KMS-11 (cell line): Measurements from ENCODE around the gene PCSK2.

Experiments
- H2AFZ ChIP-seq: fragments of 200-600 bp; sonication (generic); 2 replicates; pipeline ENCODE4 v1.6.1; 2016; ENCODE audit warnings: antibody characterized with exemption, mixed run types, low read depth
- H3K27ac ChIP-seq: fragments of 200-600 bp; sonication (generic); 2 replicates; pipeline ENCODE4 v1.6.1; 2016; ENCODE audit warnings: mild to moderate bottlenecking, mixed run types
- H3K27me3 ChIP-seq: fragments of 200-600 bp; sonication (generic); 2 replicates; pipeline ENCODE4 v1.6.1; 2017; ENCODE audit warnings: mild to moderate bottlenecking, low read depth, mixed run types, moderate library complexity; ENCODE audit not compliant: insufficient read depth
- H3K36me3 ChIP-seq: fragments of 200-600 bp; sonication (generic); 2 replicates; pipeline ENCODE4 v1.6.1; 2017; ENCODE audit warnings: mild to moderate bottlenecking, mixed run types; ENCODE audit not compliant: insufficient read depth
- H3K4me1 ChIP-seq: fragments of 200-600 bp; sonication (generic); 2 replicates; pipeline ENCODE4 v1.6.1; 2016; ENCODE audit warnings: mild to moderate bottlenecking, low read depth, mixed run types; ENCODE audit not compliant: poor library complexity, severe bottlenecking
- H3K4me2 ChIP-seq: fragments of 200-600 bp; sonication (generic); 2 replicates; pipeline ENCODE4 v1.7.0; 2016; ENCODE audit warnings: mild to moderate bottlenecking, mixed run types
- H3K4me3 ChIP-seq: fragments of 200-600 bp; sonication (generic); IDR thresholded peaks from 2 replicates; pipeline ENCODE4 v1.6.1; 2017; ENCODE audit warnings: low read depth, low read length, mixed read lengths; ENCODE audit not compliant: insufficient read depth
- H3K79me2 ChIP-seq: fragments of 200-600 bp; sonication (generic); 2 replicates; pipeline ENCODE4 v1.6.1; 2016; ENCODE audit warnings: low read depth, mixed run types; ENCODE audit not compliant: insufficient read depth
- H3K9ac ChIP-seq: fragments of 200-600 bp; sonication (generic); 2 replicates; pipeline ENCODE4 v1.6.1; 2016; ENCODE audit warnings: mild to moderate bottlenecking, mixed run types
- H4K20me1 ChIP-seq: fragments of 200-600 bp; sonication (generic); 2 replicates; pipeline ENCODE4 v1.6.1; 2016; ENCODE audit warnings: mild to moderate bottlenecking, mixed run types; ENCODE audit not compliant: insufficient read depth
- CTCF ChIP-seq: fragments of 200-600 bp; sonication (generic); conservative IDR thresholded peaks from 2 replicates; pipeline ENCODE4 v1.6.1; 2017; ENCODE audit warnings: low read depth, mild to moderate bottlenecking, antibody characterized with exemption, low read length, moderate library complexity, mixed read lengths

Gene PCSK2

GRCh38 chr20:17287998-17288397 lies 61.2 kb downstream of the PCSK2 start:
- H3K4me1 ChIP-seq, result no peaks in the 10 kb centered on the region
- H4K20me1 ChIP-seq, result no peaks in the 10 kb centered on the region
- H2AFZ ChIP-seq, result no peak overlapping the region
- H3K27ac ChIP-seq, result no peak overlapping the region
- H3K27me3 ChIP-seq, result no peaks in the 10 kb centered on the region
- no peaks in the 10 kb centered on the region for H3K79me2 ChIP-seq
- H3K36me3 ChIP-seq, result no peaks in the 10 kb centered on the region
- no peak overlapping the region for H3K4me2 ChIP-seq
- no peak overlapping the region for H3K4me3 ChIP-seq
- no peak overlapping the region for H3K9ac ChIP-seq
- no peak for TF ChIP-seq CTCF

GRCh38 chr20:17295151-17295726 lies 68.4 kb downstream of the PCSK2 start:
- TF ChIP-seq CTCF, result no peak
- Histone ChIP-seq H3K4me3 (no peak overlapping the region), H3K9ac (no peak overlapping the region), H3K4me1 (no peaks in the 10 kb centered on the region), H3K36me3 (no peaks in the 10 kb centered on the region), H3K79me2 (no peaks in the 10 kb centered on the region), H3K27me3 (no peaks in the 10 kb centered on the region), H3K27ac (no peak overlapping the region), H3K4me2 (no peak overlapping the region), H2AFZ (no peak overlapping the region), H4K20me1 (no peaks in the 10 kb centered on the region)

GRCh38 chr20:17295991-17296390 lies 69.2 kb downstream of the PCSK2 start:
- H3K27ac ChIP-seq, result no peak overlapping the region
- no peak overlapping the region for H3K4me2 ChIP-seq

GRCh38 chr20:17298171-17298570 lies 71.3 kb downstream of the PCSK2 start:
- Histone ChIP-seq H3K9ac (no peak overlapping the region), H3K79me2 (no peaks in the 10 kb centered on the region), H2AFZ (no peak overlapping the region), H3K27me3 (no peaks in the 10 kb centered on the region), H4K20me1 (no peaks in the 10 kb centered on the region), H3K36me3 (no peaks in the 10 kb centered on the region), H3K4me2 (no peak overlapping the region), H3K4me3 (no peak overlapping the region), H3K27ac (no peak overlapping the region), H3K4me1 (no peaks in the 10 kb centered on the region)
- no peak for TF ChIP-seq CTCF

More at GRCh38 chr20:17295991-17296390, 69.2 kb downstream of the PCSK2 start:
- H3K4me1 ChIP-seq, result no peaks in the 10 kb centered on the region
- H3K27me3 ChIP-seq, result no peaks in the 10 kb centered on the region
- H3K79me2 ChIP-seq, result no peaks in the 10 kb centered on the region
- no peak overlapping the region for H3K9ac ChIP-seq
- H3K4me3 ChIP-seq, result no peak overlapping the region
- no peak overlapping the region for H2AFZ ChIP-seq
- no peak for TF ChIP-seq CTCF
- no peaks in the 10 kb centered on the region for H3K36me3 ChIP-seq
- H4K20me1 ChIP-seq, result no peaks in the 10 kb centered on the region
